Measurements from ENCODE around the gene CP. TPM values are rescaled to one million over a fixed set of nuclear protein-coding genes. Genes with fewer than 3 reads are reported as not detected.

Gene CP
- not detected in 2 replicates for total RNA-seq

GRCh38 chr3:149221783-149222517, at the start of gene CP:
Gene CP, minus strand, starts transcription at chr3:149221829. Its CDS starts 37 bp downstream, at chr3:149221792.
- ChIA-PET CTCF (no interaction called here), POLR2A (no interaction called here)
- Mint-ChIP-seq H3K36me3 (ENCODE audit: low read depth) (no peaks in the 10 kb centered on the region), H3K27me3 (no peaks in the 10 kb centered on the region), H3K4me3 (no peak within 1 kb of the TSS), H3K9me3 (no peaks in the 10 kb centered on the region), H3K4me1 (peaks cover 20% of the 10 kb centered on the region), H3K27ac (no peak within 1 kb of the TSS)
- intact Hi-C loops (cut with micrococcal nuclease) = no loop called here
- ATAC-seq (ENCODE audit: low read depth) (no peak), DNase-seq (no peak)
- no peak for TF ChIP-seq CTCF (IDR thresholded peaks at IDR 0.05)

GRCh38 chr3:149270180-149270579, 48.6 kb upstream of the CP start:
- H3K4me1 Mint-ChIP-seq = peaks cover 15% of the 10 kb centered on the region
- DNase-seq (no peak), ATAC-seq (ENCODE audit: low read depth) (no peak)
- TF ChIP-seq CTCF (IDR thresholded peaks at IDR 0.05) = no peak
- no peaks in the 10 kb centered on the region for H3K9me3 Mint-ChIP-seq
- no peak overlapping the region for H3K27ac Mint-ChIP-seq
- intact Hi-C loops (cut with micrococcal nuclease) = loop anchor here (5.0 kb wide), 1 partner anchor 447 kb away; no protein-coding TSS in a partner anchor
- no peaks in the 10 kb centered on the region for H3K36me3 Mint-ChIP-seq (ENCODE audit: low read depth)
- no peak overlapping the region for H3K4me3 Mint-ChIP-seq
- H3K27me3 Mint-ChIP-seq = no peaks in the 10 kb centered on the region
- ChIA-PET POLR2A (no interaction called here), CTCF (interaction anchor here (9.5 kb wide), 1 partner anchor 151 kb away, joined by 208 read pairs; no protein-coding TSS in a partner anchor)

GRCh38 chr3:149269687-149270086, 48.1 kb upstream of the CP start:
- H3K27ac Mint-ChIP-seq = no peak overlapping the region
- intact Hi-C loops (cut with micrococcal nuclease) = loop anchor here (5.0 kb wide), 1 partner anchor 448 kb away; no protein-coding TSS in a partner anchor
- H3K27me3 Mint-ChIP-seq = no peaks in the 10 kb centered on the region
- H3K4me1 Mint-ChIP-seq = peaks cover 15% of the 10 kb centered on the region
- POLR2A ChIA-PET = no interaction called here
- no peak for TF ChIP-seq CTCF (IDR thresholded peaks at IDR 0.05)
- H3K4me3 Mint-ChIP-seq = no peak overlapping the region
- no peaks in the 10 kb centered on the region for H3K36me3 Mint-ChIP-seq (ENCODE audit: low read depth)
- ATAC-seq (ENCODE audit: low read depth) = no peak
- DNase-seq = no peak
- no peaks in the 10 kb centered on the region for H3K9me3 Mint-ChIP-seq
- CTCF ChIA-PET = interaction anchor here (1.3 to 3.2 kb wide), 2 partner anchors 41 to 150 kb away, joined by 3 to 15 read pairs; no protein-coding TSS in a partner anchor

- ATAC-seq (ENCODE audit: low read depth) (peak; percentile 69), DNase-seq (no peak)
- Mint-ChIP-seq H3K4me3 (peak overlapping the region; percentile 56), H3K9me3 (no peaks in the 10 kb centered on the region), H3K36me3 (ENCODE audit: low read depth) (no peaks in the 10 kb centered on the region), H3K4me1 (peaks cover 29% of the 10 kb centered on the region), H3K27me3 (no peaks in the 10 kb centered on the region), H3K27ac (no peak overlapping the region)
- ChIA-PET POLR2A (interaction anchor here (0.9 kb wide), 1 partner anchor 138 kb away, joined by 3 read pairs; the partner anchor contains the start of gene HPS3), CTCF (interaction anchor here (3.2 kb wide), 1 partner anchor 148 kb away, joined by 15 read pairs; no protein-coding TSS in a partner anchor)
- TF ChIP-seq CTCF (IDR thresholded peaks at IDR 0.05) = no peak
- intact Hi-C loops (cut with micrococcal nuclease) = loop anchor here (1.0 kb wide), 1 partner anchor 19 kb away; no protein-coding TSS in a partner anchor
Measured at GRCh38 chr3:149267565-149267964, 45.9 kb upstream of the CP start.

- ATAC-seq (ENCODE audit: low read depth) (no peak), DNase-seq (no peak)
- intact Hi-C loops (cut with micrococcal nuclease) = loop anchor here (1.0 kb wide), 1 partner anchor 18 kb away; no protein-coding TSS in a partner anchor
- no peak overlapping the region for H3K4me3 Mint-ChIP-seq
- H3K27me3 Mint-ChIP-seq = no peaks in the 10 kb centered on the region
- H3K27ac Mint-ChIP-seq = no peak overlapping the region
- no peak for TF ChIP-seq CTCF (IDR thresholded peaks at IDR 0.05)
- H3K4me1 Mint-ChIP-seq = peaks cover 29% of the 10 kb centered on the region
- H3K9me3 Mint-ChIP-seq = no peaks in the 10 kb centered on the region
- no peaks in the 10 kb centered on the region for H3K36me3 Mint-ChIP-seq (ENCODE audit: low read depth)
- CTCF ChIA-PET = interaction anchor here (3.2 kb wide), 1 partner anchor 147 kb away, joined by 15 read pairs; no protein-coding TSS in a partner anchor
- POLR2A ChIA-PET = no interaction called here
Measured at GRCh38 chr3:149266736-149267135, 45.1 kb upstream of the CP start.

Data from activated B cell treated with CpG ODN at 0.5 μM for 24 hours (primary cell).